Upper lobe of right lung (tissue), 1 donor: ENCODE measurements around the gene SEPTIN3. TPM values are rescaled to one million over a fixed set of nuclear protein-coding genes. Genes with fewer than 3 reads are reported as not detected.
A peak's percentile ranks its signal among the peaks of the same experiment; 100 is the strongest.

ENCODE experiments used
- ATAC-seq: fragments of 200-7000 bp; cut with Tn5 transposase; one replicate; pipeline ENCODE4 v1.9.1; 2020; ENCODE audit warnings: mild to moderate bottlenecking, moderate library complexity
- DNase-seq: peaks from one replicate; pipeline ENCODE4 v3.0.0-alpha.2; 2020
- H3K27ac ChIP-seq: fragments of 200-600 bp; one replicate; pipeline ENCODE4 v1.8.0; 2022
- H3K27me3 ChIP-seq: fragments of 200-600 bp; one replicate; pipeline ENCODE4 v1.8.0; 2022; ENCODE audit warnings: mild to moderate bottlenecking
- H3K36me3 ChIP-seq: fragments of 200-600 bp; one replicate; pipeline ENCODE4 v1.8.0; 2022
- H3K4me1 ChIP-seq: fragments of 200-600 bp; one replicate; pipeline ENCODE4 v1.8.0; 2022
- H3K4me3 ChIP-seq: fragments of 200-600 bp; one replicate; pipeline ENCODE4 v1.8.0; 2022; ENCODE audit warnings: mild to moderate bottlenecking
- H3K9me3 ChIP-seq: fragments of 200-600 bp; one replicate; pipeline ENCODE4 v1.8.0; 2022
- CTCF ChIP-seq: fragments of 200-600 bp; IDR thresholded peaks from one replicate; pipeline ENCODE4 v1.8.0; 2022; ENCODE audit warnings: antibody characterized with exemption
- intact Hi-C: fragments of 100-400 bp; cut with DNase I; formaldehyde crosslinking; loops from one replicate; pipeline ENCODE4 v1.11.0; 2022
- total RNA-seq: library from RNA; stranded (reverse); fragmentation: NEBNext Ultra II Directional; extraction: Animal tissue kit (Norgen Biotek cat#: 25700); gene quantifications from one replicate; pipeline ENCODE4 v1.2.1, GENCODE V29; 2021
- donor health status: DM: no; HTN: yes; CAD: no; lungs with severe emphysema.

SEPTIN3 gene
- total RNA-seq, 1 donor from 2014 or later = 3.2 TPM

GRCh38 chr22:41951898-41952474, 17.3 kb upstream of the SEPTIN3 start, which contains the start of gene SMIM45:
Gene SMIM45 (plus strand): TSS chr22:41952150.
- no peaks in the 10 kb centered on the region for H3K27me3 ChIP-seq
- intact Hi-C loops = no loop called here
- H3K9me3 ChIP-seq = no peaks in the 10 kb centered on the region
- ATAC-seq (no peak), DNase-seq (no peak)
- TF ChIP-seq CTCF = no peak
- H3K4me1 ChIP-seq = no peaks in the 10 kb centered on the region
- no peak within 1 kb of the TSS for H3K4me3 ChIP-seq
- H3K36me3 ChIP-seq = no peaks in the 10 kb centered on the region
- no peak within 1 kb of the TSS for H3K27ac ChIP-seq

GRCh38 chr22:41952713-41953112, 16.5 kb upstream of the SEPTIN3 start:
- Histone ChIP-seq H3K4me3 (no peak overlapping the region), H3K27ac (no peak overlapping the region), H3K27me3 (no peaks in the 10 kb centered on the region), H3K4me1 (peaks cover 4% of the 10 kb centered on the region), H3K36me3 (no peaks in the 10 kb centered on the region), H3K9me3 (no peaks in the 10 kb centered on the region)
- no peak for ATAC-seq
- DNase-seq = no peak
- no peak for TF ChIP-seq CTCF
- intact Hi-C loops = no loop called here

- no peak overlapping the region for H3K27ac ChIP-seq
- H3K4me1 ChIP-seq = peaks cover 5% of the 10 kb centered on the region
- TF ChIP-seq CTCF = peak; percentile 3
- no peaks in the 10 kb centered on the region for H3K9me3 ChIP-seq
- H3K27me3 ChIP-seq = no peaks in the 10 kb centered on the region
- H3K4me3 ChIP-seq = no peak overlapping the region
- intact Hi-C loops = no loop called here
- ATAC-seq (peak; percentile 42), DNase-seq (no peak)
- no peaks in the 10 kb centered on the region for H3K36me3 ChIP-seq
Observed at GRCh38 chr22:41957941-41958556, 11.2 kb upstream of the SEPTIN3 start.

- ATAC-seq = peak; percentile 81
- Histone ChIP-seq H3K27ac (peak overlapping the region; percentile 30), H3K9me3 (no peaks in the 10 kb centered on the region), H3K4me3 (no peak overlapping the region), H3K36me3 (no peaks in the 10 kb centered on the region), H3K4me1 (peaks cover 3% of the 10 kb centered on the region), H3K27me3 (no peaks in the 10 kb centered on the region)
- peak; percentile 81 for DNase-seq
- intact Hi-C loops = loop anchor here (10.0 kb wide), 1 partner anchor 471 kb away; the partner anchor contains the start of gene NFAM1
- no peak for TF ChIP-seq CTCF
Observed at GRCh38 chr22:41963453-41964111, 5.7 kb upstream of the SEPTIN3 start.

- no peaks in the 10 kb centered on the region for H3K9me3 ChIP-seq
- no peaks in the 10 kb centered on the region for H3K36me3 ChIP-seq
- intact Hi-C loops = loop anchor here (10.0 kb wide), 1 partner anchor 471 kb away; the partner anchor contains the start of gene NFAM1
- DNase-seq (no peak), ATAC-seq (peak; percentile 61)
- H3K27me3 ChIP-seq = no peaks in the 10 kb centered on the region
- H3K4me1 ChIP-seq = peaks cover 3% of the 10 kb centered on the region
- H3K27ac ChIP-seq = peak overlapping the region; percentile 30
- no peak for TF ChIP-seq CTCF
- H3K4me3 ChIP-seq = no peak overlapping the region
Observed at GRCh38 chr22:41964112-41964491, 5.1 kb upstream of the SEPTIN3 start.
